Bronchus fibroblast of lung (primary cell): ENCODE measurements around the gene SNCG. TPM values are rescaled to one million over a fixed set of nuclear protein-coding genes. Genes with fewer than 3 reads are reported as not detected.

Experiments
- total RNA-seq: library from RNA; depleted of rRNA; stranded (reverse); fragments of >200 nt; gene quantifications from 2 replicates; pipeline ENCODE4 v1.2.3, GENCODE V29; 2015

The SNCG gene
- total RNA-seq = 15.6 and 18.3 TPM in 2 replicates

GRCh38 chr10:86958116-86958900, at the start of gene SNCG:
Gene SNCG (plus strand): TSS chr10:86958599. CDS start chr10:86958698, 99 bp downstream.

GRCh38 chr10:86957471-86958115, 806 bp upstream of the SNCG start, which contains the start of gene MMRN2:
Gene MMRN2 (minus strand): TSS chr10:86957615. CDS start chr10:86957541, 74 bp downstream.

GRCh38 chr10:86968271-86968993, 10.0 kb downstream of the SNCG start, which contains the start of gene ADIRF:
Gene ADIRF (plus strand): TSS chr10:86968482. CDS start chr10:86968545, 63 bp downstream.

Other genes with a start within 250 kb of the SNCG start
- gene BMPR1A, start 202.0 kb upstream of the SNCG start, total RNA-seq = 14.5 and 19.5 TPM in 2 replicates
- gene MMRN2, start 984 bp upstream of the SNCG start, total RNA-seq = 0.89 and 1.8 TPM in 2 replicates
- gene ADIRF, start 9.9 kb downstream of the SNCG start, total RNA-seq = 18.7 and 21.7 TPM in 2 replicates
- not detected in 2 replicates for gene FAM25A, start 61.7 kb downstream of the SNCG start, total RNA-seq
- gene GLUD1, start 136.2 kb downstream of the SNCG start, total RNA-seq = 176 and 190 TPM in 2 replicates
- 19.2 and 22.4 TPM in 2 replicates for gene SHLD2, start 136.6 kb downstream of the SNCG start, total RNA-seq